Natural killer cell (primary cell): ENCODE results near the gene CDK12. TPM values are rescaled to one million over a fixed set of nuclear protein-coding genes. Genes with fewer than 3 reads are reported as not detected.

ENCODE experiments used
- ATAC-seq, 3 donors: fragments of 150-1000 bp in 2 of 3; fragments of 200-7000 bp in 1 of 3; cut with Tn5 transposase; 1 replicate in 1 of 3; 2 replicates in 2 of 3; pipeline ENCODE4 v1.10.0; 2021; ENCODE audit warnings: mild to moderate bottlenecking in 2 of 3, moderate library complexity in 2 of 3
- DNase-seq, 2 donors: peaks; one replicate each; pipeline versions ENCODE4 v3.0.0 to v3.0.0-alpha.2; 2013 to 2021; ENCODE audit warnings: mixed read lengths in 1 of 2
- H3K27ac ChIP-seq: one replicate; pipeline ENCODE4 v1.5.1; 2013; ENCODE audit warnings: mild to moderate bottlenecking, low read length
- H3K27me3 ChIP-seq: one replicate; pipeline ENCODE4 v1.6.1; 2013; ENCODE audit warnings: low read length; ENCODE audit not compliant: control insufficient read depth, insufficient read depth
- H3K36me3 ChIP-seq: one replicate; pipeline ENCODE4 v1.6.1; 2013; ENCODE audit warnings: low read length; ENCODE audit not compliant: control insufficient read depth, insufficient read depth
- H3K4me1 ChIP-seq: one replicate; pipeline ENCODE4 v1.6.1; 2013; ENCODE audit warnings: low read length; ENCODE audit not compliant: control insufficient read depth, insufficient read depth
- H3K4me3 ChIP-seq: one replicate; pipeline ENCODE4 v1.5.1; 2013; ENCODE audit warnings: low read length
- H3K9me3 ChIP-seq: one replicate; pipeline ENCODE4 v1.6.1; 2013; ENCODE audit warnings: low read length; ENCODE audit not compliant: control insufficient read depth, insufficient read depth
- H3K27ac Mint-ChIP-seq, 2 donors: one replicate each; pipeline ENCODE4 v1.8.0; 2022; ENCODE audit warnings: mild to moderate bottlenecking in 2 of 2, mixed read lengths in 2 of 2, moderate library complexity in 1 of 2
- H3K27me3 Mint-ChIP-seq, 2 donors: one replicate each; pipeline ENCODE4 v1.8.0; 2022; ENCODE audit warnings: low read depth in 2 of 2, mixed read lengths in 2 of 2
- H3K36me3 Mint-ChIP-seq: one replicate; pipeline ENCODE4 v1.8.0; 2022; ENCODE audit warnings: mixed read lengths
- H3K4me1 Mint-ChIP-seq, 2 donors: one replicate each; pipeline ENCODE4 v1.8.0; 2022; ENCODE audit warnings: mixed read lengths in 2 of 2
- H3K4me3 Mint-ChIP-seq: one replicate; pipeline ENCODE4 v1.8.0; 2022; ENCODE audit warnings: mild to moderate bottlenecking, moderate library complexity, mixed read lengths
- H3K9me3 Mint-ChIP-seq, 2 donors: one replicate each; pipeline ENCODE4 v1.8.0; 2022; ENCODE audit warnings: mixed read lengths in 2 of 2
- WGBS: methylation state at CpG from one replicate; pipeline ENCODE4 v1.1.7; 2013; ENCODE audit warnings: missing lambda C conversion rate; ENCODE audit not compliant: insufficient coverage; 5-methylcytosine and 5-hydroxymethylcytosine counted together
- intact Hi-C: fragments of 100-400 bp; cut with micrococcal nuclease; formaldehyde crosslinking; loops from one replicate; pipeline ENCODE4 v1.14.2; 2022
- total RNA-seq, 4 donors: library from RNA; stranded (reverse); fragments of 120-200 nt in 1 of 4; gene quantifications; one replicate each; pipeline versions ENCODE4 v1.2.3 to v1.2.4, GENCODE V29; 2013 to 2022
- TF ChIP-seq, protein P1 (sequence below): fragments of 200-600 bp; IDR thresholded peaks from one replicate; pipeline ENCODE4 v1.8.0; 2022; ENCODE audit warnings: antibody characterized with exemption

CDK12 gene
- total RNA-seq, 3 donors from 2014 or later (not counting 1 experiment from before 2014, with no cell fraction given) = 119 to 129 (median 124) TPM

- H3K27ac Mint-ChIP-seq = no peak overlapping the region
- no peaks in the 10 kb centered on the region for H3K27me3 ChIP-seq
- peaks cover 38% of the 10 kb centered on the region for H3K36me3 ChIP-seq
- no peaks in the 10 kb centered on the region for H3K27me3 Mint-ChIP-seq
- H3K36me3 Mint-ChIP-seq = peaks cover 5% of the 10 kb centered on the region
- intact Hi-C loops = loop anchor here (2.0 to 5.0 kb wide), 2 partner anchors 74 to 204 kb away; no protein-coding TSS in a partner anchor
- no peak overlapping the region for H3K27ac ChIP-seq
- WGBS = 93% methylated on average over 6 of the region's 7 CpGs
- ATAC-seq (no peak), DNase-seq (no peak)
- H3K4me1 ChIP-seq = no peaks in the 10 kb centered on the region
- H3K9me3 Mint-ChIP-seq = no peaks in the 10 kb centered on the region
- no peak overlapping the region for H3K4me3 ChIP-seq
- no peaks in the 10 kb centered on the region for H3K9me3 ChIP-seq
- no peak overlapping the region for H3K4me3 Mint-ChIP-seq
- no peaks in the 10 kb centered on the region for H3K4me1 Mint-ChIP-seq
- TF ChIP-seq, protein P1, sequence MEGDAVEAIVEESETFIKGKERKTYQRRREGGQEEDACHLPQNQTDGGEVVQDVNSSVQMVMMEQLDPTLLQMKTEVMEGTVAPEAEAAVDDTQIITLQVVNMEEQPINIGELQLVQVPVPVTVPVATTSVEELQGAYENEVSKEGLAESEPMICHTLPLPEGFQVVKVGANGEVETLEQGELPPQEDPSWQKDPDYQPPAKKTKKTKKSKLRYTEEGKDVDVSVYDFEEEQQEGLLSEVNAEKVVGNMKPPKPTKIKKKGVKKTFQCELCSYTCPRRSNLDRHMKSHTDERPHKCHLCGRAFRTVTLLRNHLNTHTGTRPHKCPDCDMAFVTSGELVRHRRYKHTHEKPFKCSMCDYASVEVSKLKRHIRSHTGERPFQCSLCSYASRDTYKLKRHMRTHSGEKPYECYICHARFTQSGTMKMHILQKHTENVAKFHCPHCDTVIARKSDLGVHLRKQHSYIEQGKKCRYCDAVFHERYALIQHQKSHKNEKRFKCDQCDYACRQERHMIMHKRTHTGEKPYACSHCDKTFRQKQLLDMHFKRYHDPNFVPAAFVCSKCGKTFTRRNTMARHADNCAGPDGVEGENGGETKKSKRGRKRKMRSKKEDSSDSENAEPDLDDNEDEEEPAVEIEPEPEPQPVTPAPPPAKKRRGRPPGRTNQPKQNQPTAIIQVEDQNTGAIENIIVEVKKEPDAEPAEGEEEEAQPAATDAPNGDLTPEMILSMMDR = no peak
Measured at GRCh38 chr17:39548494-39549225, 87.4 kb downstream of the CDK12 start.

DNA sequence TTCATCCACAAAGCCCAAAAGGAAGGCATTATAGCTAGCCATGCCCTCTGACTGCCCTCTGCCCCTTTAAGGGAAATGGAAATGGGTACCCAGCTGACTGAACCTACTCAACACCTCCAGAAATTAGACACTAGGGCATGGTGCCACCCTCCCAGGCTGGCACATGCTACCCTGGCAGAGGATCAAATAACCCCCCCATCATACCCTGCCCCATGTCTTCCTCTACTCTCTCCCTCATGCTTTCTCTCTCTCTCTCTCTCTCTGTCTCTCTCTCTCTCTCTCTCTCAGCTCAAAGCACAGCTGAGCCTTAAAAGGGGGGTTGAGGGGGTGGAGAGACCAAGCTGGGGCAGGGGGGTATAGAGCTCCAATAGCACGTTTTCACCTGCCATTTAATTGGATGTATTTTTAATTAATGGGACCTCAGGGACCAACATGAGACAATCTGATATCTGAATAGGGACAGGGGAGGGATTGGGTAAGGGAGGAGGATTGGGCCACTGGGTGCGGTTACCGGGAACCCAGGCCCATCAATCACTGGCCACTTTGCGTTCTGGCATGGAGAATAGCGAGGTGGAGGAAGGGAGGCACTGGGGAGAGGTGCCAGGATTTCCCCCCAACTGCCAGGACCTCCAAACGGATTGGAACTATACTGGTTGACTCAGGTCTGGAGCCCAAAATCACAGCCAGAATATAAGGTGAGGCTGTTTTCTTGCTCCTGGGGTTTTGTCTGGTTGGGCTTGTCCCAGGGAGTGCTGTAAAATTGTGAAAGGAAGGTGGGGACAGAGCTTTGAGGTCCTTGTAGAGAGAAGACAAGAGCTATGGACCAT lies 88.7 kb downstream of the CDK12 start:
- TF ChIP-seq, protein P1 = no peak
- no peaks in the 10 kb centered on the region for H3K4me1 Mint-ChIP-seq
- 97% methylated on average over 6 of the region's 6 CpGs for WGBS
- peaks cover 39% of the 10 kb centered on the region for H3K36me3 ChIP-seq
- H3K36me3 Mint-ChIP-seq = peaks cover 5% of the 10 kb centered on the region
- no peaks in the 10 kb centered on the region for H3K27me3 ChIP-seq
- H3K4me3 Mint-ChIP-seq = no peak overlapping the region
- H3K9me3 Mint-ChIP-seq = no peaks in the 10 kb centered on the region
- no peak for ATAC-seq
- intact Hi-C loops = loop anchor here (2.0 to 5.0 kb wide), 2 partner anchors 73 to 202 kb away; no protein-coding TSS in a partner anchor
- H3K27ac Mint-ChIP-seq = no peak overlapping the region
- peak overlapping the region; percentile 37 for H3K27ac ChIP-seq
- H3K4me1 ChIP-seq = no peaks in the 10 kb centered on the region
- H3K9me3 ChIP-seq = no peaks in the 10 kb centered on the region
- no peak for DNase-seq
- no peak overlapping the region for H3K4me3 ChIP-seq
- no peaks in the 10 kb centered on the region for H3K27me3 Mint-ChIP-seq

GRCh38 chr17:39551879-39552278 lies 90.6 kb downstream of the CDK12 start:
- ATAC-seq = no peak
- Histone ChIP-seq H3K4me1 (no peaks in the 10 kb centered on the region), H3K27ac (no peak overlapping the region), H3K36me3 (peaks cover 35% of the 10 kb centered on the region), H3K27me3 (no peaks in the 10 kb centered on the region), H3K9me3 (no peaks in the 10 kb centered on the region), H3K4me3 (no peak overlapping the region)
- H3K9me3 Mint-ChIP-seq = no peaks in the 10 kb centered on the region
- no peak overlapping the region for H3K4me3 Mint-ChIP-seq
- TF ChIP-seq, protein P1 = no peak
- intact Hi-C loops = no loop called here
- no peak overlapping the region for H3K27ac Mint-ChIP-seq
- 100% methylated on average over 1 of the region's 1 CpG for WGBS
- H3K4me1 Mint-ChIP-seq = no peaks in the 10 kb centered on the region
- no peaks in the 10 kb centered on the region for H3K27me3 Mint-ChIP-seq
- peaks cover 5% of the 10 kb centered on the region for H3K36me3 Mint-ChIP-seq
- no peak for DNase-seq
